B cell (primary cell): ENCODE data around the gene PEPD. TPM values are rescaled to one million over a fixed set of nuclear protein-coding genes. Genes with fewer than 3 reads are reported as not detected.
"Not testable (repeated sequence)": the region's sequence is repeated elsewhere in the genome, so short reads cannot be mapped to it uniquely, and the experiment has no call there.

ENCODE experiments used
- ATAC-seq: fragments of 200-7000 bp; cut with Tn5 transposase; one replicate; pipeline ENCODE4 v1.10.0; 2021; ENCODE audit warnings: low read depth, mild to moderate bottlenecking, moderate number of reproducible peaks, moderate library complexity
- CTCF ChIA-PET: fragments of 350-600 bp; sonication (Branson Sonifier 250); formaldehyde crosslinking; loops from one replicate; lab custom pipeline; 2021; ENCODE audit warnings: antibody characterized with exemption, inconsistent platforms; lab: Charles Lee
- POLR2A ChIA-PET: fragments of 350-600 bp; sonication (Branson Sonifier 250); formaldehyde crosslinking; loops from one replicate; lab custom pipeline; 2021; ENCODE audit warnings: antibody characterized with exemption; lab: Charles Lee
- DNase-seq: peaks from one replicate; pipeline ENCODE4 v3.0.0; 2013
- H2AFZ ChIP-seq: 2 replicates; pipeline ENCODE4 v1.6.1; 2012; ENCODE audit warnings: mild to moderate bottlenecking, low read depth, low read length; ENCODE audit not compliant: insufficient read depth, poor library complexity, severe bottlenecking
- H3K27ac ChIP-seq, 2 donors: 1 replicate in 1 of 2; 2 replicates in 1 of 2; pipeline ENCODE4 v1.5.1; 2012 to 2013; ENCODE audit warnings: low read length in 2 of 2, mild to moderate bottlenecking in 2 of 2, moderate library complexity in 1 of 2
- H3K27me3 ChIP-seq, 4 experiments: fragments of 200-600 bp in 1 of 4; sonication (generic) in 1 of 4; replicated peaks in 1 of 4; 1 replicate in 2 of 4; 2 replicates in 2 of 4; pipeline versions ENCODE4 v1.6.1 to v1.7.0; 2013 to 2016; ENCODE audit warnings: low read length in 3 of 4, mild to moderate bottlenecking in 2 of 4, mixed read lengths in 1 of 4, moderate library complexity in 1 of 4; ENCODE audit not compliant: insufficient read depth in 4 of 4, control insufficient read depth in 3 of 4; ENCODE audit errors: control extremely low read depth in 1 of 4
- H3K36me3 ChIP-seq, 2 experiments: replicated peaks in 1 of 2; 1 replicate in 1 of 2; 2 replicates in 1 of 2; pipeline versions ENCODE4 v1.6.1 to v1.7.1; 2013; ENCODE audit warnings: low read length in 1 of 2; ENCODE audit not compliant: insufficient read depth in 2 of 2, control insufficient read depth in 1 of 2; ENCODE audit errors: control extremely low read depth in 1 of 2, extremely low read depth in 1 of 2
- H3K4me1 ChIP-seq, 2 donors: fragments of 200-600 bp in 1 of 2; sonication (generic) in 1 of 2; 1 replicate in 1 of 2; 2 replicates in 1 of 2; pipeline versions ENCODE4 v1.5.1 to v1.6.1; 2013 to 2017; ENCODE audit warnings: low read length in 2 of 2; ENCODE audit not compliant: control insufficient read depth in 2 of 2, insufficient read depth in 2 of 2
- H3K4me2 ChIP-seq: replicated peaks from 2 replicates; pipeline ENCODE3; 2012; ENCODE audit warnings: mild to moderate bottlenecking, low read depth, low read length; ENCODE audit not compliant: poor library complexity, severe bottlenecking
- H3K4me3 ChIP-seq, 5 experiments: fragments of 200-600 bp in 1 of 5; sonication (generic) in 1 of 5; 1 replicate in 3 of 5; 2 replicates in 2 of 5; pipeline versions ENCODE4 v1.5.1 to v1.7.0; 2011 to 2016; ENCODE audit warnings: low read length in 4 of 5, mild to moderate bottlenecking in 4 of 5, low read depth in 2 of 5, control low read depth in 1 of 5, moderate library complexity in 1 of 5; ENCODE audit not compliant: insufficient read depth in 1 of 5; ENCODE audit errors: control extremely low read depth in 1 of 5, extremely low read depth in 1 of 5
- H3K79me2 ChIP-seq: fragments of 200-600 bp; sonication (generic); one replicate; pipeline ENCODE4 v1.6.0; 2016; ENCODE audit warnings: low read length; ENCODE audit not compliant: control insufficient read depth, insufficient read depth
- H3K9ac ChIP-seq: fragments of 200-600 bp; sonication (generic); 2 replicates; pipeline ENCODE4 v1.6.1; 2017; ENCODE audit warnings: mild to moderate bottlenecking, low read length, moderate library complexity
- H3K9me3 ChIP-seq, 3 donors: one replicate each; pipeline versions ENCODE4 v1.6.1 to v1.7.1; 2013; ENCODE audit warnings: low read length in 2 of 3; ENCODE audit not compliant: control insufficient read depth in 2 of 3, insufficient read depth in 1 of 3; ENCODE audit errors: control extremely low read depth in 1 of 3
- H4K20me1 ChIP-seq: 2 replicates; pipeline ENCODE4 v1.6.0; 2012; ENCODE audit warnings: mild to moderate bottlenecking, low read length; ENCODE audit not compliant: insufficient read depth, control insufficient read depth, poor library complexity, severe bottlenecking
- H3K27ac Mint-ChIP-seq: one replicate; pipeline ENCODE4 v1.8.0; 2021; ENCODE audit warnings: mixed read lengths
- H3K27me3 Mint-ChIP-seq: one replicate; pipeline ENCODE4 v1.8.0; 2021; ENCODE audit warnings: mixed read lengths
- H3K4me1 Mint-ChIP-seq: one replicate; pipeline ENCODE4 v1.8.0; 2021; ENCODE audit warnings: mixed read lengths
- H3K4me3 Mint-ChIP-seq: one replicate; pipeline ENCODE4 v1.8.0; 2021; ENCODE audit warnings: mixed read lengths
- H3K9me3 Mint-ChIP-seq: one replicate; pipeline ENCODE4 v1.8.0; 2022; ENCODE audit warnings: mixed read lengths; ENCODE audit not compliant: insufficient read depth
- CTCF ChIP-seq: fragments of 200-600 bp; IDR thresholded peaks from one replicate; pipeline ENCODE4 v1.8.0; 2022; ENCODE audit warnings: antibody characterized with exemption, mild to moderate bottlenecking
- EZH2 ChIP-seq: IDR thresholded peaks from 2 replicates; pipeline ENCODE4 v1.6.1; 2012; ENCODE audit warnings: borderline replicate concordance, low read depth, mild to moderate bottlenecking, moderate library complexity, low read length; ENCODE audit not compliant: insufficient read depth, poor library complexity, severe bottlenecking
- WGBS: methylation state at CpG from one replicate; pipeline ENCODE4 v1.1.5; 2013; ENCODE audit warnings: missing lambda C conversion rate; ENCODE audit not compliant: insufficient coverage; 5-methylcytosine and 5-hydroxymethylcytosine counted together
- intact Hi-C: fragments of 100-400 bp; cut with micrococcal nuclease; formaldehyde crosslinking; loops from one replicate; pipeline ENCODE4 v1.10.0; 2022
- polyA plus RNA-seq: library from polyadenylated mRNA; depleted of rRNA; stranded (reverse); fragments of >200 nt; gene quantifications from 2 replicates; pipeline ENCODE4 v1.2.3, GENCODE V29; 2012
- total RNA-seq, 2 donors: library from RNA; stranded (reverse); fragments of 120-200 nt in 1 of 2; gene quantifications; 1 replicate in 1 of 2; 2 replicates in 1 of 2; pipeline versions ENCODE4 v1.2.3 to v1.2.4, GENCODE V29; 2013 to 2022

Gene PEPD
- total and polyA plus RNA-seq, 2 donors (not counting 1 experiment from before 2014, with no cell fraction given): 36.4 to 42.7 TPM

GRCh38 chr19:33562636-33563035, 41.0 kb upstream of the PEPD start:
- POLR2A ChIA-PET: no interaction called here
- peaks cover 9% of the 10 kb centered on the region for H3K27me3 Mint-ChIP-seq

GRCh38 chr19:33561666-33562065, 40.1 kb upstream of the PEPD start:
- H3K4me3 Mint-ChIP-seq, H3K4me1 Mint-ChIP-seq, H3K27me3 Mint-ChIP-seq, ATAC-seq, POLR2A ChIA-PET, H3K27ac Mint-ChIP-seq, H3K27me3 ChIP-seq, H3K4me1 ChIP-seq, H2AFZ ChIP-seq, H3K36me3 ChIP-seq, H3K9me3 ChIP-seq, DNase-seq, H3K9ac ChIP-seq, H3K27ac ChIP-seq, H4K20me1 ChIP-seq, CTCF ChIA-PET, H3K4me2 ChIP-seq, H3K9me3 Mint-ChIP-seq, intact Hi-C loops, H3K79me2 ChIP-seq, H3K4me3 ChIP-seq: not testable (repeated sequence)
- no CpG with 5 or more reads among the region's 5 CpGs for WGBS

More at GRCh38 chr19:33562636-33563035, 41.0 kb upstream of the PEPD start:
- H3K27me3 ChIP-seq: no peaks in the 10 kb centered on the region
- no peak overlapping the region for H3K4me3 ChIP-seq
- no peaks in the 10 kb centered on the region for H3K4me1 Mint-ChIP-seq
- H3K36me3 ChIP-seq: no peaks in the 10 kb centered on the region
- no peaks in the 10 kb centered on the region for H4K20me1 ChIP-seq
- H3K4me2 ChIP-seq: no peak overlapping the region
- ATAC-seq (no peak), DNase-seq (no peak)
- no peak overlapping the region for H2AFZ ChIP-seq
- H3K9me3 Mint-ChIP-seq: no peaks in the 10 kb centered on the region
- no peaks in the 10 kb centered on the region for H3K9me3 ChIP-seq
- H3K9ac ChIP-seq: no peak overlapping the region
- H3K27ac ChIP-seq: no peak overlapping the region
- TF ChIP-seq EZH2 (no peak), CTCF (no peak)
- CTCF ChIA-PET: no interaction called here
- WGBS: 94% methylated on average over 7 of the region's 7 CpGs
- no peak overlapping the region for H3K27ac Mint-ChIP-seq
- no peaks in the 10 kb centered on the region for H3K4me1 ChIP-seq
- H3K79me2 ChIP-seq: no peaks in the 10 kb centered on the region
- no peak overlapping the region for H3K4me3 Mint-ChIP-seq
- intact Hi-C loops: no loop called here
